HS-27A (cell line): ENCODE data around the gene EBLN2.
"Not testable (repeated sequence)": the region's sequence is repeated elsewhere in the genome, so short reads cannot be mapped to it uniquely, and the experiment has no call there.

Experiments
- DNase-seq: peaks from one replicate; pipeline ENCODE4 v3.0.0-alpha.2; 2012; ENCODE audit warnings: low read depth, missing footprints

Gene EBLN2

DNA sequence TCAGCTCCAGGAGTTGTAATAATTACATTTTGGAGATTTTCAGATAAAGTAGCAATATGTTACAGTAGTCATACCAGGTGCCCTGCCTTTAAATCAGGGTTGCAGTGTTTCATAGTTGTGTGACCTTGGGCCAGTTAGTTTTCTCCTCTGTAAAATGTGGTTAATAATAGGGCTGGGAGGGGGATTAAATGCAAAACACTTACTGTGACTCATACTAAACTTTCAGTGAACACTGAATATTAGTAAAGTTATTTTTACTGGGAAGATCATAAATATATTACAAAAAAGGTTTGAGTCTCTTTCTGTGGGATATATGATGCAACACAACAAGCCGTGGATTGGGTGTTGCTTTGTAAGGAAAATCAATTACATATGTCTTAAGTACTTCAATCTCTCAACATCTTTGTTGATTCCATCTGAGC, 1.1 kb upstream of the EBLN2 start:
- no peak for DNase-seq

GRCh38 chr3:73066243-73066642, 4.8 kb downstream of the EBLN2 start:
- not testable (repeated sequence) for DNase-seq

- DNase-seq: no peak
Observed at GRCh38 chr3:73068419-73068818, 7.0 kb downstream of the EBLN2 start.

- no peak for DNase-seq
Observed at GRCh38 chr3:73069187-73069586, 7.7 kb downstream of the EBLN2 start.

- DNase-seq: no peak
Observed at GRCh38 chr3:73069775-73070444, 8.5 kb downstream of the EBLN2 start.

- DNase-seq: peak; percentile 41
Observed at GRCh38 chr3:73070675-73071575, 9.5 kb downstream of the EBLN2 start.

DNA sequence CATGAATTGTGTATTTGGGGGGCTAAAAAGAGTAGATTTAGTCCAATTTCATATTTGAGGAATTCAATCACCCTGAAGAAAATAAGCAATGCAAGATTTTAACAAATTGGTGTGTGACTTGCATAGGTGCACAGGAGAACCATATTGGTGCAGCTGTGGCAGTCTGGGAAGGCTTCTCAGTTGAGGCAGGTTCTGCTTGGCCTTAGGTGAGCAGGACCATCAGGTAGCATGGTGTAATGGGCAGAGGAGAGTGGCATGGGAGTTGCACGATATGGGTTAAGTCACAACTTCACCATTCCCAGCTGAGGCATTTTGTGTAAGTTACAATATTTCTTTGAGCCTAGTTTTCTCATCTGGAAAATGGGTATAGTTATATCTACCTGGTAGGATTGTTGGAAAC, 10.5 kb downstream of the EBLN2 start:
- DNase-seq: no peak

- no peak for DNase-seq
Observed at GRCh38 chr3:73072634-73073033, 11.2 kb downstream of the EBLN2 start.

DNA sequence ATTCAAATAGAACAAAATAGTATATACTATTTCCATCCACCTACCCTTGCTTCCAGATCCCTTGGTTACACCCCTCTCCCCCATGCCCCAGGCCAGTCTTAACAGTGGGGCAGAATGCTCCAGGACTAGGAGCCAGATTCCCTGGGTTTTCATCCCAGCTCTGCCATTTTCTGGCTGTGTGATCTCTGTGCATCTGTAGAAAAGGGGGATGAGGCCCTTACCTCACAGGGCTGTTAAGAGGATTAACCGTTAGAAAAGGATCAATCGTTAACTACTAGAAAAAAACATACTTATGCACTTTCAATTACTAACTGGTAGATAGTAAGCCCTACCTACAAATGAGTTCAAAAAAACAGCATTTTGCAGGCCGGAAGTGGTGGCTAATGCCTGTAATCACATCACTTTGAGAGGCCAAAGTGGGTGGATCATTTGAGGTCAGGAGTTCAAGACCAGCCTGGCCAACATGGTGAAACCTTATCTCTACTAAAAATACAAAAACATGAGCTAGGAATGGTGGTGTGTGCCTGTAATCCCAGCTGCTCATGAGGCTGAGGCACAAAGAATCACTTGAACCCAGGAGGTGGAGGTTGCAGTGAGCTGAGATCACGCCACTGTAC, 11.7 kb downstream of the EBLN2 start:
- no peak for DNase-seq

- DNase-seq: no peak
Observed at GRCh38 chr3:73074781-73075180, 13.3 kb downstream of the EBLN2 start.

GRCh38 chr3:73080216-73080966, 18.9 kb downstream of the EBLN2 start:
- no peak for DNase-seq

- DNase-seq: no peak
Observed at GRCh38 chr3:73081140-73081539, 19.7 kb downstream of the EBLN2 start.

GRCh38 chr3:73084170-73084569, 22.7 kb downstream of the EBLN2 start:
- no peak for DNase-seq

GRCh38 chr3:73086071-73086494, 24.6 kb downstream of the EBLN2 start:
- no peak for DNase-seq

DNA sequence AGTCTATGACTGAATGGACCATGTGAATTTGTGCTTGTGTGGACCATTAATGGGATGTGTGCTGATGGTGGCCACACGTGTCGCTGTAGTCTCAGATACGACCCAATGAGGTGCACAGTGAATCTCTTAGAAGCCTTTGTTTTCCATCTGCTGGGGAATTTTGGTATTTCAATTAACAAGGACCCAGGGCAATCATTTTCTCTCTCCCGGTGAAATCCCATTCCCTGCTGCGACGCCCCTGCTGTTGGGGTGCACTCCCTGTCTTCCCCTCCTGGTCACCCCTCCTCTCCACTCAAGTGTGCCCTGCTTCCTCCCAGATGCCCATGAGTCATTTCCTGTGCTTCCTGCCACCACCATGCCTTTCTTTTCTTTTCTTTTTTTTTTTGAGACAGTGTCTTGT, 32.7 kb downstream of the EBLN2 start:
- no peak for DNase-seq

DNA sequence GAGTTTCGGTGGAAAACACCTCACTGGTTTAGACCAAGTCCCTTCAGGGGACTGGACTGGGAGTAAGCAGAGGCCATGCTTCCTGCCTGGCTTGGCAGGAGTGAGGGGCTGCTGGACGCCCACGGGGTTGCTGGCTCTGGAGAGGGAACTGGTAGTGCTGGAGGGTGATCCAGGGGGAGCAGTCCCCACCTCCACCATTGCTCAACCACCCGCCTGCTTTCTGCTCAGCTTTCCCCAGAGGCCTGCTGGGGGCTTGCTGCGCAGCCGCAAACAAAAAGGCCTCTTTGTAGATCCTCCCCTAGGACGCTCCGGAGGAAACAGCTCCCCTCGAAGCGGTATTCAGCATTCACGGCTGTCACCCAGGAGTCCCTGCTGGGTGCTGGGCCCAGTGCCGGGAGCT, 33.5 kb downstream of the EBLN2 start:
- no peak for DNase-seq

- DNase-seq: no peak
Observed at GRCh38 chr3:73096169-73096568, 34.7 kb downstream of the EBLN2 start.

DNA sequence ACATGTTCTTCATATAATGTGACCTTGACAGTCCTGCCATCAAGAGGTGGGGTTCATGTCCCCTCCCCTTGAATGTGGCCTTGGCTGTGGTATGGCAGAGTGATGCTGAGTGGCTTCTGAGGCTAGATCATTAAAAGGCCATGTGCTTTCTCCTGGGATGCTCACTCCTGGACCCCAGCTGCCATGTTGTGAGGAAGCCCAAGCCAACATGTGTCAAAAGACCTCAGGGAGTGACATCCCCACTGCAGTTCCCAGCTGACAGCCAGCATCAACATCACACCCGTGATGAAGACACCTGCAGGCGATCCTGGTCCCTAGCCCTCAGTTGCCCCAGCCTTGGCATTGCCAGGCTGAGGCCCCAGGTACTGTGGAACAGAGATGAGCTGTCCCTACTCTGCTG, 36.6 kb downstream of the EBLN2 start:
- DNase-seq: no peak

DNA sequence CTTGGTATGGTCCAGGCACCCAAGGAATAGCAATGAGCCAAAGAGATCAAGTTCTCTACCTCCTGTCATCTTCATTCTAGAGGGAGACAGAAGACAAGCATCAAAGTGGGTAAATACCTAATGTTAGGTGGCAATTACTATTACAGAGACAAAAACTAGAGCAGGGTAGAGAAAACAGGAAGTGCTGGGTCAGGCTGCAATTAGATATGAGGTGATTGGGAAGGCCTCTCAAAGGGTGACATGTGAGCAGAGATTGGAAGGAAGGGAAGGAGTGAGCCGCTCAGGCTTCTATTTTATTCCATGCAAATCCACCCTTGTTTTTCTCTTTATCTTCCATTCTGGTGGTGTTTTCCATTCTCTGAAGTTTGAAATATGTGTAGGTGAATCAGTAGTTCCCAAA, 37.4 kb downstream of the EBLN2 start:
- no peak for DNase-seq

DNA sequence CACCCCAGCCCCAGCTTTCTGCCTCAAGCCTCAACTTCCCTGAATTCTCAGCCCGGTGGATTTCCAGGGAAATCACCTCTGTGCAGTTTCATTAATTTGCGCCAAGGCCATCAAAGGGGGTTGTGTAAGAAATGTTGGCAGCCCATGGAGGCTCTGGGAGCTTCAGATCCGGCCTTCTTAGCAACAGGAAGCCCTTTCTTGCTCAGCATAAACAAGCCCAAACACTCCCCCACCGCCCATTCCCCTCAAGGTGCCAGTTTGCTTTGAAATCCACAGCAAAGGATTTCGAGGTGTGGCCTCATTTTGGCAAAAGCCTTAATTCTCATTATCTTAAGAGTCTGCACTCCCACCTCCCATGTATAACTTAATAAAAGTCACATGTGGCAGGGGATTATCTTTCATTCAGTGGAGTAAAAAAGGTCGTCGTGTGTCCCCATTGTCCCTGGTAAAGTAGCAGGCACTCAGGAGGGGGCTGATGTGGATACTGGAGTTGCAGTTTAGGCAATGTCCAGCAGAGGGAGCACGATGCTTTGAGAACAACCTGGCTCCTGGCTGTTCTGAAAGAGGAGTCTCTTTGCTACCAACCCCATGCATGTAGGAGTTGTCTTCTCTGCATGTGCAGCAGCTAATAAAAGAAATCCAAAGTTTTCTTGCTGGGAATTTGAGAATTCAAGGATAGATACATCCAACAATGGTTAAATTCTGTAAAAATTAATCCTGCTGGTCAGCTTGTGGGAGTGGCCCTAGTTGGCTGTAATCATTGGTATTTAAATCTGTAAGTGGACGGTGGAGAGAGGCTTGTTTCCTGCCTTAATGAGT, 39.5 kb downstream of the EBLN2 start:
- DNase-seq: peak; percentile 59

DNA sequence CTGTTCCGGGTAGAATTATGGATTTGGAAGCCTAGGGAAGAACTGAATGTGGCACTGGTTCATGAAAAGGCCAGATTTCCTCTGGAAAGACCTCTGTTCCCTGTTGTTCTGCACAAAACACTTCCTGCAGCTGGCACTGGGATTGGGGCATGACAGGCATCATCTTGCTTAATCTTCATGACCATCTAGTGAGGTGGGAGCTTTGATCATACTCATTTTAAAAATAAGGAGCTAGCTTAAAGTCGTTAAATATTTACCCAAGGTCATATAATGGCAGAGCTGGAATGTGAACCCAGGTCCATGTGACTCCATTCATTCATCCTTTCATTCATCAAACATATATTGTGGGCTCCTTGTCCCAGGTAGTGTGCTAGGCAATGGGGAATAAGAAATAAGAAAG, 40.4 kb downstream of the EBLN2 start:
- DNase-seq: no peak
